Mesothelial cell of epicardium (in vitro differentiated cells): ENCODE data around the gene SFRP2. TPM values are rescaled to one million over a fixed set of nuclear protein-coding genes. Genes with fewer than 3 reads are reported as not detected.

Experiments
- DNase-seq, 2 experiments: peaks; one replicate each; pipeline ENCODE4 v3.0.0; 2021; ENCODE audit warnings: low spot score in 2 of 2; ENCODE audit not compliant: unreplicated experiment in 2 of 2
- H3K27ac Mint-ChIP-seq: 2 replicates; pipeline ENCODE4 v1.8.0; 2021; ENCODE audit warnings: mixed read lengths
- H3K27me3 Mint-ChIP-seq: 2 replicates; pipeline ENCODE4 v1.8.0; 2021; ENCODE audit warnings: low read depth, mixed read lengths
- H3K36me3 Mint-ChIP-seq: 2 replicates; pipeline ENCODE4 v1.8.0; 2021; ENCODE audit warnings: mixed read lengths
- H3K4me1 Mint-ChIP-seq: 2 replicates; pipeline ENCODE4 v1.8.0; 2021; ENCODE audit warnings: mixed read lengths
- H3K4me3 Mint-ChIP-seq: 2 replicates; pipeline ENCODE4 v1.8.0; 2021; ENCODE audit warnings: mild to moderate bottlenecking, moderate library complexity, mixed read lengths
- H3K9me3 Mint-ChIP-seq: 2 replicates; pipeline ENCODE4 v1.8.0; 2021; ENCODE audit warnings: mixed read lengths
- total RNA-seq: library from RNA; stranded (reverse); gene quantifications from 3 replicates; pipeline ENCODE4 v1.2.1, GENCODE V29; 2021
- TF ChIP-seq, protein P1 (sequence below): fragments of 200-600 bp; sonication (generic); IDR thresholded peaks from one replicate; pipeline ENCODE4 v1.5.0; 2021; ENCODE audit warnings: antibody characterized with exemption; ENCODE audit not compliant: unreplicated experiment

Gene SFRP2
- total RNA-seq, 1 donor from 2014 or later: 22.8 TPM

DNA sequence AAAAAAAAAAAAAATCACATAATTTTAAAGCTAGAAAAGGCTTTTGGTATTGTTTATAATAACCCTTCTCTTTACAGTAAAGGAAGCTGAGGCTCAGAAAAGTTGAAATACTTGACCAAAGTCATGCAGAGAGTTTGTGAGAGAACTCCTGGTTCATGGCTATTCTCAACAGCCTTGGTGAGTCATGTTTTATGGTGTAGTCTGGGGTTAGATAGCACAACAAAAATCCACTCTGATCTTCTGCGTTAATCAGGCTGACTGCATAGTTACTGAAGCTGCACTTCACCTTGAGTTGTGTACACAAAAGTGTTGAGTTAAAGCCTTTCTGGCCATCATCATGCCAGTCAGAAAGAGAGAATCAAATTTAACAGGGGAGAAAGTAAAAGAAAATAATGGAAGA is 19.3 kb upstream of the SFRP2 start:
- no peak overlapping the region for H3K27ac Mint-ChIP-seq
- no peak overlapping the region for H3K4me3 Mint-ChIP-seq
- H3K36me3 Mint-ChIP-seq: no peaks in the 10 kb centered on the region
- TF ChIP-seq, protein P1, sequence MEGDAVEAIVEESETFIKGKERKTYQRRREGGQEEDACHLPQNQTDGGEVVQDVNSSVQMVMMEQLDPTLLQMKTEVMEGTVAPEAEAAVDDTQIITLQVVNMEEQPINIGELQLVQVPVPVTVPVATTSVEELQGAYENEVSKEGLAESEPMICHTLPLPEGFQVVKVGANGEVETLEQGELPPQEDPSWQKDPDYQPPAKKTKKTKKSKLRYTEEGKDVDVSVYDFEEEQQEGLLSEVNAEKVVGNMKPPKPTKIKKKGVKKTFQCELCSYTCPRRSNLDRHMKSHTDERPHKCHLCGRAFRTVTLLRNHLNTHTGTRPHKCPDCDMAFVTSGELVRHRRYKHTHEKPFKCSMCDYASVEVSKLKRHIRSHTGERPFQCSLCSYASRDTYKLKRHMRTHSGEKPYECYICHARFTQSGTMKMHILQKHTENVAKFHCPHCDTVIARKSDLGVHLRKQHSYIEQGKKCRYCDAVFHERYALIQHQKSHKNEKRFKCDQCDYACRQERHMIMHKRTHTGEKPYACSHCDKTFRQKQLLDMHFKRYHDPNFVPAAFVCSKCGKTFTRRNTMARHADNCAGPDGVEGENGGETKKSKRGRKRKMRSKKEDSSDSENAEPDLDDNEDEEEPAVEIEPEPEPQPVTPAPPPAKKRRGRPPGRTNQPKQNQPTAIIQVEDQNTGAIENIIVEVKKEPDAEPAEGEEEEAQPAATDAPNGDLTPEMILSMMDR: no peak
- no peak for DNase-seq
- peaks cover 8% of the 10 kb centered on the region for H3K27me3 Mint-ChIP-seq
- H3K4me1 Mint-ChIP-seq: peaks cover 14% of the 10 kb centered on the region
- no peaks in the 10 kb centered on the region for H3K9me3 Mint-ChIP-seq

- Mint-ChIP-seq H3K36me3 (no peaks in the 10 kb centered on the region), H3K9me3 (no peaks in the 10 kb centered on the region), H3K27ac (no peak overlapping the region), H3K4me1 (peaks cover 10% of the 10 kb centered on the region), H3K4me3 (no peak overlapping the region), H3K27me3 (peaks cover 26% of the 10 kb centered on the region)
- DNase-seq: no peak
- TF ChIP-seq, protein P1: no peak
Measured at GRCh38 chr4:153806073-153806472, 17.2 kb upstream of the SFRP2 start.

GRCh38 chr4:153804722-153805121 is 15.8 kb upstream of the SFRP2 start:
- Mint-ChIP-seq H3K9me3 (no peaks in the 10 kb centered on the region), H3K36me3 (no peaks in the 10 kb centered on the region), H3K4me3 (no peak overlapping the region), H3K27me3 (peaks cover 36% of the 10 kb centered on the region), H3K27ac (no peak overlapping the region), H3K4me1 (peaks cover 14% of the 10 kb centered on the region)
- no peak for DNase-seq
- TF ChIP-seq, protein P1: no peak

DNA sequence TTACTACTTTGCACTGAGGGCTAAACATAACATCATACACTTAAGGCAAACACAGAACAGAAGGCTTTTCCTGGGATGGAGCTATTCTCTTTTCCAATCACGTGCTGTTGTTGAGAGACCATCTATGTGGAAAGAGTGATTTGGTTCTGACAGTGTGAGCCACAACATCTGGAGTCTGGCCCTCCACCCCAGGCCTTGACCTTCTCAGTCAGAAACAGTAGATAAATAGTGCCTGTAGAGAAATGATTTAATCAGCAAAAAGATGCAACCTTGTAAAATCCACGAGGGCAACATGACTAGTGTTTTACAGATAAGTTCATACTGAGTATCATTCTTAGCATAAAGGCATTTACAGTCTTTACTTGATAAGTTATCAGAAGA is 10.8 kb upstream of the SFRP2 start:
- peaks cover 82% of the 10 kb centered on the region for H3K27me3 Mint-ChIP-seq

GRCh38 chr4:153798901-153799693 is 10.2 kb upstream of the SFRP2 start:
- peaks cover 14% of the 10 kb centered on the region for H3K4me1 Mint-ChIP-seq
- no peaks in the 10 kb centered on the region for H3K36me3 Mint-ChIP-seq
- H3K27me3 Mint-ChIP-seq: peaks cover 88% of the 10 kb centered on the region
- H3K4me3 Mint-ChIP-seq: no peak overlapping the region
- H3K27ac Mint-ChIP-seq: no peak overlapping the region
- DNase-seq: no peak
- TF ChIP-seq, protein P1: no peak
- no peaks in the 10 kb centered on the region for H3K9me3 Mint-ChIP-seq

More for the DNA sequence above, 10.8 kb upstream of the SFRP2 start:
- no peak for DNase-seq
- H3K36me3 Mint-ChIP-seq: no peaks in the 10 kb centered on the region
- H3K4me3 Mint-ChIP-seq: no peak overlapping the region
- H3K4me1 Mint-ChIP-seq: peaks cover 19% of the 10 kb centered on the region
- TF ChIP-seq, protein P1: no peak
- H3K27ac Mint-ChIP-seq: no peak overlapping the region
- no peaks in the 10 kb centered on the region for H3K9me3 Mint-ChIP-seq

- Mint-ChIP-seq H3K36me3 (no peaks in the 10 kb centered on the region), H3K27ac (no peak overlapping the region), H3K27me3 (peaks cover 92% of the 10 kb centered on the region), H3K4me3 (no peak overlapping the region), H3K9me3 (no peaks in the 10 kb centered on the region), H3K4me1 (peaks cover 20% of the 10 kb centered on the region)
- DNase-seq: no peak
- TF ChIP-seq, protein P1: no peak
Measured at GRCh38 chr4:153798420-153798819, 9.5 kb upstream of the SFRP2 start.
